ENCODE results near the gene OSCP1.

GRCh38 chr1:36433102-36433501 is 17.1 kb downstream of the OSCP1 start:
- no peak for TF ChIP-seq CTCF (IDR thresholded peaks at IDR 0.05; ENCODE audit: low read length)
- TF ChIP-seq EZH2 (IDR thresholded peaks at IDR 0.05; ENCODE audit: borderline replicate concordance, low read length): no peak
